Subcutaneous adipose tissue (tissue), 4 donors: ENCODE data around the gene MRPS15. TPM values are rescaled to one million over a fixed set of nuclear protein-coding genes. Genes with fewer than 3 reads are reported as not detected.

ENCODE experiments used
- CTCF ChIP-seq: fragments of 450-650 bp; IDR thresholded peaks from one replicate; pipeline ENCODE4 v1.5.1; 2016; ENCODE audit warnings: low read depth, mild to moderate bottlenecking, control low read depth, antibody characterized with exemption, moderate library complexity
- total RNA-seq, 4 donors: library from RNA; depleted of rRNA; stranded (reverse); fragments of >200 nt; gene quantifications; one replicate each; pipeline ENCODE4 v1.1.0, GENCODE V29; 2016

Gene MRPS15
- total RNA-seq, 4 donors from 2014 or later: 64.1 to 91.0 (median 85.1) TPM

DNA sequence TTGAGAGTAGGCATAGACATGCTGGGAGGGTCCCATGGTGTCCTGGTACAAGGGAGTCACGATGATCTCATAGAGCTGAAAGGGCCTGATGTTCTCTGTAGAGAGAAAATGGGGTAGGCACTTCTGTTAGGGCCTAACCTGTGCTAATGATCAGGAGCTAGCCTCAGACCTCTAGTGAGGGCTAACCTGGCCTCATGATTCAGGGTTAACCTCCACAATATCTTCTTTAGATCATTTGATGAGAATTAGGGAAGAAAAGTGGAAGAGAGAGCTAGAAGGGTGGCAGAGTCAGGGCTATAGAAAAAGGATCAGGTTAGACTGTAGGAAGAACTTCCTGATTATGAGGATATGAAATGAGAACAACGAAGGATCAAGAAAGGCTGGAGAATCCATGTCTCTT is 5.0 kb upstream of the MRPS15 start:
- TF ChIP-seq CTCF: no peak

DNA sequence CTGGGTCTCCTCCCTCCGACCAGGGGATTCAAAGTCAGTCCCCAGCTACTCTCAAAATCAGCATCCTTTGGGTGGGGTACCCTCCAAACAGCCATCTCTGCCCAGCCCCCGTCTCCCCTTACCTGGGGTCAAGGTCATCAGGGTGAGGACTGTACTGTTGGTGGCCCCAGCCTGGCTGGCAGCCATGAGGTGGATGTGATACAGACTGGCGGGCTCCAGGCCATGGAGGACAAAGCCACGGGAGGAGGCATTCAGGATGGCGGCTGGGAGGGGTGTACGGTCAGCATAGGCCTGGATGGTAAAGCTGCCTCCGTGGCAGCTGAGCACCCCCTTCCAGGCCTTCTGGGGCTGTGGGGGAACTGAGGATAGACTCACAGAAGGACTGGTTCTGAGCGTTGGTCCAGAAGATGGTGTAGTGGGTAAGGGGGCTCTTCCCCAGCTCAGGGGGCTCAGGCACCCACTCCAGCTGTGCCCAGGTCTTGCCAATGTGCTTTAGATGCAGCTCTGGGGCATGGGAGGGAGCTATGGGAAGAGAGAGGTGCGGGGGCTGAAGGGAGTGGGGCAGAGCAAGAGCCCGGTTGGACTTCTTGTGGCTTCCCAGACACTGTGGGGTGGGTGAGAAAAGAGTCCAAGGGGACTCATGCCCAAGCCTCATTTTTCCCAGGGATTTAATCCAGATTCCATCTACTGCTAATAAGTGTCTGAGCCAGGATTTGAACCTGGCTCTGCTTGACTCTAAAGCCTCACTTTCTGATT is 3.7 kb upstream of the MRPS15 start:
- no peak for TF ChIP-seq CTCF

GRCh38 chr1:36467027-36467410 is 2.8 kb upstream of the MRPS15 start:
- TF ChIP-seq CTCF: no peak

GRCh38 chr1:36466370-36467026 is 2.3 kb upstream of the MRPS15 start:
- TF ChIP-seq CTCF: no peak

DNA sequence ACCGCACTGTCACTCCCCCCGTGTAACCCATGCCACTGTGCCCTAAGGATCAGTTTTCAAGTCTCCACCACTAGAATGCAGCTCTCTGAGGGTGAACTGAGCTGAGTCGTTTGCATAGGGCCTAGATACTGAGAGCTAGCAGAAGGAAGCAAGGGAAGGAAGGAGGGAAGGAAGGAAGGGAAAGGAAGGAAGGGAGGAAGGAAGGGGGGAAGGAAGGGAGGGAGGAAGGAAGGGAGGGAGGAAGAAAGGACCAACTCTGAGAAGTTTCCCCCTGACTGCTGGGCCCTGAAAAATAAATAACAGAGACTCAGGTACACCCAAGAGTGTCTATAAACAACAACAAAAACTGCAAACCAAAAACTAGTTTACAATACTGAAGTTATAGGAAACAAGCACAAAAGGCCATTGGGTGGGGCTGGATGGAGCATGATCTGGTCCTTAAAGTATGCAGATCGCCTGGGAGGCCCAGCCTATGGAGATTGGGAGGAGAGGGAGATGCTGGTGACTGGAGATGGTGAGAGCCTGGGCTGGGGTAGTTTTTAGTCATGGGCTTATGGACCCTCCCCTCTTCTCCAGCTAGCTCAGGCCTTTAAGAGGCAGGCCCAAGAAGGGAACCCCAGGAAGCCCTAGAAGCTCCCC is 1.7 kb upstream of the MRPS15 start:
- no peak for TF ChIP-seq CTCF

DNA sequence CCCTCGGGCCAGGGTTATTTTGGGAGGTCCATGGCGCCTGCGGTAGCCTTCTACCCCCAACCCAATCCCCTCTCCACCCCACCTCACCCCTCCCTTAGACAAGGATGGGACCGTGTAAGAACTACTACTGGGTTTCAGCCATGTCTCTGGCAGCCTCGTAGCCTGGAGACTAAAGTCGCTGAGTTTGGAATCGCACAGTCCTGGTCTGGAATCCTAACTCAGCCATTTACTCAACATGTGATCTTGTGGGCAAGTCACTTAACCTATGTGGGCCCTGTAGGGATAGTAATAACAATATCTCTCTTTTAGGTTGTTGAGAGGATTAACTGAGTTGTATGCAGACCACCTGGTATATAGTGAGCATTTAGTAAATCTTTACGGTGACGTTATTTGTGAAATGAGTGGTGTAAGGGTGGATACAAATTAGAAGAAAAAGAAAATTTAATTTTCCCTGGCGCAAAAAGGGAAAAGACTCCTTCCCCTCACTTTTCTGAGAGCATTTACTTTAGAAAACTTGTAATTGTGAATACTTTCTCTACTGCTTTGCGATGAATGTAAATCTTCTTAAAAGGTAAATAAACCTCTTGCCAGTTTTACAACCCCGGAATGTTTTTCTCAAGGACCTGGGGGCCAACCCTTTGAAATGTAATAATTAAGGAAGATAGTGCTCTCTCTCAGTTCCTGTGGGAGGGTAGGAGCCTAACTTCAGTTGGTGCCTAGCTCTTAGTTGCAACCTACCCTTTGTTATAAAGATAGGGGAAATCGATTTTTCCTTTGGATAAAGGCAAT is 615 bp upstream of the MRPS15 start:
- no peak for TF ChIP-seq CTCF

GRCh38 chr1:36463463-36463802 is 751 bp downstream of the MRPS15 start:
- no peak for TF ChIP-seq CTCF
